B cell (primary cell): ENCODE data around the gene CEP68. TPM values are rescaled to one million over a fixed set of nuclear protein-coding genes. Genes with fewer than 3 reads are reported as not detected.

Experiments used
- ATAC-seq: fragments of 200-7000 bp; cut with Tn5 transposase; one replicate; pipeline ENCODE4 v1.10.0; 2021; ENCODE audit warnings: low read depth, mild to moderate bottlenecking, moderate number of reproducible peaks, moderate library complexity
- CTCF ChIA-PET: fragments of 350-600 bp; sonication (Branson Sonifier 250); formaldehyde crosslinking; loops from one replicate; lab custom pipeline; 2021; ENCODE audit warnings: antibody characterized with exemption, inconsistent platforms; lab: Charles Lee
- POLR2A ChIA-PET: fragments of 350-600 bp; sonication (Branson Sonifier 250); formaldehyde crosslinking; loops from one replicate; lab custom pipeline; 2021; ENCODE audit warnings: antibody characterized with exemption; lab: Charles Lee
- DNase-seq: peaks from one replicate; pipeline ENCODE4 v3.0.0; 2013
- H2AFZ ChIP-seq: 2 replicates; pipeline ENCODE4 v1.6.1; 2012; ENCODE audit warnings: mild to moderate bottlenecking, low read depth, low read length; ENCODE audit not compliant: insufficient read depth, poor library complexity, severe bottlenecking
- H3K27ac ChIP-seq, 2 donors: 1 replicate in 1 of 2; 2 replicates in 1 of 2; pipeline ENCODE4 v1.5.1; 2012 to 2013; ENCODE audit warnings: low read length in 2 of 2, mild to moderate bottlenecking in 2 of 2, moderate library complexity in 1 of 2
- H3K27me3 ChIP-seq, 4 experiments: fragments of 200-600 bp in 1 of 4; sonication (generic) in 1 of 4; replicated peaks in 1 of 4; 1 replicate in 2 of 4; 2 replicates in 2 of 4; pipeline versions ENCODE4 v1.6.1 to v1.7.0; 2013 to 2016; ENCODE audit warnings: low read length in 3 of 4, mild to moderate bottlenecking in 2 of 4, mixed read lengths in 1 of 4, moderate library complexity in 1 of 4; ENCODE audit not compliant: insufficient read depth in 4 of 4, control insufficient read depth in 3 of 4; ENCODE audit errors: control extremely low read depth in 1 of 4
- H3K36me3 ChIP-seq, 2 experiments: replicated peaks in 1 of 2; 1 replicate in 1 of 2; 2 replicates in 1 of 2; pipeline versions ENCODE4 v1.6.1 to v1.7.1; 2013; ENCODE audit warnings: low read length in 1 of 2; ENCODE audit not compliant: insufficient read depth in 2 of 2, control insufficient read depth in 1 of 2; ENCODE audit errors: control extremely low read depth in 1 of 2, extremely low read depth in 1 of 2
- H3K4me1 ChIP-seq, 2 donors: fragments of 200-600 bp in 1 of 2; sonication (generic) in 1 of 2; 1 replicate in 1 of 2; 2 replicates in 1 of 2; pipeline versions ENCODE4 v1.5.1 to v1.6.1; 2013 to 2017; ENCODE audit warnings: low read length in 2 of 2; ENCODE audit not compliant: control insufficient read depth in 2 of 2, insufficient read depth in 2 of 2
- H3K4me2 ChIP-seq: replicated peaks from 2 replicates; pipeline ENCODE3; 2012; ENCODE audit warnings: mild to moderate bottlenecking, low read depth, low read length; ENCODE audit not compliant: poor library complexity, severe bottlenecking
- H3K4me3 ChIP-seq, 5 experiments: fragments of 200-600 bp in 1 of 5; sonication (generic) in 1 of 5; 1 replicate in 3 of 5; 2 replicates in 2 of 5; pipeline versions ENCODE4 v1.5.1 to v1.7.0; 2011 to 2016; ENCODE audit warnings: low read length in 4 of 5, mild to moderate bottlenecking in 4 of 5, low read depth in 2 of 5, control low read depth in 1 of 5, moderate library complexity in 1 of 5; ENCODE audit not compliant: insufficient read depth in 1 of 5; ENCODE audit errors: control extremely low read depth in 1 of 5, extremely low read depth in 1 of 5
- H3K79me2 ChIP-seq: fragments of 200-600 bp; sonication (generic); one replicate; pipeline ENCODE4 v1.6.0; 2016; ENCODE audit warnings: low read length; ENCODE audit not compliant: control insufficient read depth, insufficient read depth
- H3K9ac ChIP-seq: fragments of 200-600 bp; sonication (generic); 2 replicates; pipeline ENCODE4 v1.6.1; 2017; ENCODE audit warnings: mild to moderate bottlenecking, low read length, moderate library complexity
- H3K9me3 ChIP-seq, 3 donors: one replicate each; pipeline versions ENCODE4 v1.6.1 to v1.7.1; 2013; ENCODE audit warnings: low read length in 2 of 3; ENCODE audit not compliant: control insufficient read depth in 2 of 3, insufficient read depth in 1 of 3; ENCODE audit errors: control extremely low read depth in 1 of 3
- H4K20me1 ChIP-seq: 2 replicates; pipeline ENCODE4 v1.6.0; 2012; ENCODE audit warnings: mild to moderate bottlenecking, low read length; ENCODE audit not compliant: insufficient read depth, control insufficient read depth, poor library complexity, severe bottlenecking
- H3K27ac Mint-ChIP-seq: one replicate; pipeline ENCODE4 v1.8.0; 2021; ENCODE audit warnings: mixed read lengths
- H3K27me3 Mint-ChIP-seq: one replicate; pipeline ENCODE4 v1.8.0; 2021; ENCODE audit warnings: mixed read lengths
- H3K4me1 Mint-ChIP-seq: one replicate; pipeline ENCODE4 v1.8.0; 2021; ENCODE audit warnings: mixed read lengths
- H3K4me3 Mint-ChIP-seq: one replicate; pipeline ENCODE4 v1.8.0; 2021; ENCODE audit warnings: mixed read lengths
- H3K9me3 Mint-ChIP-seq: one replicate; pipeline ENCODE4 v1.8.0; 2022; ENCODE audit warnings: mixed read lengths; ENCODE audit not compliant: insufficient read depth
- CTCF ChIP-seq: fragments of 200-600 bp; IDR thresholded peaks from one replicate; pipeline ENCODE4 v1.8.0; 2022; ENCODE audit warnings: antibody characterized with exemption, mild to moderate bottlenecking
- EZH2 ChIP-seq: IDR thresholded peaks from 2 replicates; pipeline ENCODE4 v1.6.1; 2012; ENCODE audit warnings: borderline replicate concordance, low read depth, mild to moderate bottlenecking, moderate library complexity, low read length; ENCODE audit not compliant: insufficient read depth, poor library complexity, severe bottlenecking
- WGBS: methylation state at CpG from one replicate; pipeline ENCODE4 v1.1.5; 2013; ENCODE audit warnings: missing lambda C conversion rate; ENCODE audit not compliant: insufficient coverage; 5-methylcytosine and 5-hydroxymethylcytosine counted together
- intact Hi-C: fragments of 100-400 bp; cut with micrococcal nuclease; formaldehyde crosslinking; loops from one replicate; pipeline ENCODE4 v1.10.0; 2022
- polyA plus RNA-seq: library from polyadenylated mRNA; depleted of rRNA; stranded (reverse); fragments of >200 nt; gene quantifications from 2 replicates; pipeline ENCODE4 v1.2.3, GENCODE V29; 2012
- total RNA-seq, 2 donors: library from RNA; stranded (reverse); fragments of 120-200 nt in 1 of 2; gene quantifications; 1 replicate in 1 of 2; 2 replicates in 1 of 2; pipeline versions ENCODE4 v1.2.3 to v1.2.4, GENCODE V29; 2013 to 2022

Gene CEP68
- total and polyA plus RNA-seq, 2 donors (not counting 1 experiment from before 2014, with no cell fraction given): 11.0 to 32.0 TPM

- TF ChIP-seq CTCF (no peak), EZH2 (no peak)
- POLR2A ChIA-PET: no interaction called here
- Histone ChIP-seq H3K27me3 (no peaks in the 10 kb centered on the region), H3K36me3 (peaks cover 4 to 37% of the 10 kb centered on the region in 2 experiments), H3K9ac (no peak overlapping the region), H3K27ac (no peak overlapping the region), H3K79me2 (peaks cover 58% of the 10 kb centered on the region), H3K4me1 (peaks cover 21 to 26% of the 10 kb centered on the region in 2 donors), H2AFZ (no peak overlapping the region), H3K9me3 (peaks cover 0 to 10% (median 7%) of the 10 kb centered on the region in 3 donors), H3K4me2 (no peak overlapping the region), H3K4me3 (no peak overlapping the region), H4K20me1 (no peaks in the 10 kb centered on the region)
- CTCF ChIA-PET: interaction anchor here (1.1 to 4.0 kb wide), 2 partner anchors 14 to 131 kb away, joined by 3 to 20 read pairs; no protein-coding TSS in a partner anchor
- H3K4me1 Mint-ChIP-seq: peaks cover 37% of the 10 kb centered on the region
- ATAC-seq (no peak), DNase-seq (no peak)
- no peak overlapping the region for H3K27ac Mint-ChIP-seq
- intact Hi-C loops: no loop called here
- WGBS: 100% methylated on average over 1 of the region's 1 CpG
- H3K4me3 Mint-ChIP-seq: no peak overlapping the region
- no peaks in the 10 kb centered on the region for H3K27me3 Mint-ChIP-seq
- peaks cover 5% of the 10 kb centered on the region for H3K9me3 Mint-ChIP-seq
Observed at GRCh38 chr2:65049010-65049639, 7.1 kb upstream of the CEP68 start.

GRCh38 chr2:65050931-65051330 lies 5.3 kb upstream of the CEP68 start:
- CTCF ChIA-PET: interaction anchor here (0.7 to 4.0 kb wide), 3 partner anchors 33 to 476 kb away, joined by 3 to 20 read pairs (median 3); no protein-coding TSS in a partner anchor
- ATAC-seq (no peak), DNase-seq (no peak)
- Histone ChIP-seq H4K20me1 (no peaks in the 10 kb centered on the region), H2AFZ (no peak overlapping the region), H3K9ac (no peak overlapping the region), H3K36me3 (peaks cover 2 to 19% of the 10 kb centered on the region in 2 experiments), H3K27ac (peak overlapping the region in 1 of 2 donors; percentile 88), H3K79me2 (peaks cover 65% of the 10 kb centered on the region), H3K4me2 (no peak overlapping the region), H3K27me3 (no peaks in the 10 kb centered on the region), H3K9me3 (peaks cover 0 to 3% (median 0%) of the 10 kb centered on the region in 3 donors), H3K4me1 (peaks cover 37 to 39% of the 10 kb centered on the region in 2 donors), H3K4me3 (no peak overlapping the region)
- POLR2A ChIA-PET: interaction anchor here (0.7 kb wide), 1 partner anchor 484 kb away, joined by 3 read pairs; no protein-coding TSS in a partner anchor
- Mint-ChIP-seq H3K9me3 (no peaks in the 10 kb centered on the region), H3K4me3 (no peak overlapping the region), H3K27me3 (no peaks in the 10 kb centered on the region), H3K4me1 (peaks cover 50% of the 10 kb centered on the region), H3K27ac (peak overlapping the region; percentile 53)
- 100% methylated on average over 1 of the region's 3 CpGs for WGBS
- TF ChIP-seq EZH2 (no peak), CTCF (no peak)
- intact Hi-C loops: loop anchor here (10.0 kb wide), 2 partner anchors 396 to 906 kb away; partner anchors contain the start of genes PELI1 and SERTAD2
